Measurements from ENCODE around the gene CD34. TPM values are rescaled to one million over a fixed set of nuclear protein-coding genes. Genes with fewer than 3 reads are reported as not detected.

CD34 gene
- total RNA-seq, 1 experiment from 2014 or later: not detected

GRCh38 chr1:207836591-207837347 is 74.2 kb downstream of the CD34 start:
- DNase-seq (ENCODE audit: extremely low read depth, low read depth): no peak

- DNase-seq (ENCODE audit: extremely low read depth, low read depth): no peak
Observed at GRCh38 chr1:207835958-207836357, 75.0 kb downstream of the CD34 start.

GRCh38 chr1:207833956-207834660 is 76.8 kb downstream of the CD34 start:
- DNase-seq (ENCODE audit: extremely low read depth, low read depth): no peak

- DNase-seq (ENCODE audit: extremely low read depth, low read depth): no peak
Observed at GRCh38 chr1:207833381-207833780, 77.5 kb downstream of the CD34 start.

- DNase-seq (ENCODE audit: extremely low read depth, low read depth): no peak
Observed at GRCh38 chr1:207832796-207833195, 78.1 kb downstream of the CD34 start.

- DNase-seq (ENCODE audit: extremely low read depth, low read depth): no peak
Observed at GRCh38 chr1:207831517-207832327, 79.2 kb downstream of the CD34 start.

Other genes with a start within 250 kb of the CD34 start
- gene CD46, start 159.1 kb downstream of the CD34 start, total RNA-seq (2014; rRNA removed; shearing (Covaris generic)): 133 and 174 TPM in 2 replicates

All from NCI-H460 (cell line).